C4-2B (cell line): ENCODE data around the gene KRT32.

Experiments used
- H3K27ac ChIP-seq: fragments of 450-650 bp; 2 replicates; pipeline ENCODE4 v1.5.1; 2017
- ZFX ChIP-seq: fragments of 450-650 bp; IDR thresholded peaks from 2 replicates; pipeline ENCODE4 v1.6.1; 2017
- TF ChIP-seq, protein P1 (sequence below): fragments of 450-650 bp; conservative IDR thresholded peaks from 2 replicates; pipeline ENCODE4 v1.5.1; 2017; ENCODE audit warnings: mild to moderate bottlenecking

KRT32 gene

DNA sequence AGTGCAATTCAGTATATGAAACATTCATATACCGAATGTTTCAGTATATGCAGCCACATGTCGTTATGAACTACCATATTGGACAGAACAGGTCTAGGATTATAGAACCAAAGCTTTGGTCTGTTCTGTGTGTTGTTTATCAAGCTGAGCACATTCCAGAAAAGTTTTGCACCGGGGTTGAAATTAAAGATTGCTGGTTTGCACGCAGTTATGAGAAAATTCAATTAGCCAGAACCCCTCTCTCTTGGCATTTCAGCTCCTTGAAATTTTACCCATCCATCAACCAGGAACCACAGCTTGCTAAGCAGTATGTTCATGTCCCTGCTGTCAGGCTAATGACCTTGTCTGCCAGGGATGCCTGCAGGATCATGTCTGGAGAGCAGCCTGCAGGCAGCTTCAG, 9.5 kb downstream of the KRT32 start:
- no peak overlapping the region for H3K27ac ChIP-seq
- TF ChIP-seq, protein P1, sequence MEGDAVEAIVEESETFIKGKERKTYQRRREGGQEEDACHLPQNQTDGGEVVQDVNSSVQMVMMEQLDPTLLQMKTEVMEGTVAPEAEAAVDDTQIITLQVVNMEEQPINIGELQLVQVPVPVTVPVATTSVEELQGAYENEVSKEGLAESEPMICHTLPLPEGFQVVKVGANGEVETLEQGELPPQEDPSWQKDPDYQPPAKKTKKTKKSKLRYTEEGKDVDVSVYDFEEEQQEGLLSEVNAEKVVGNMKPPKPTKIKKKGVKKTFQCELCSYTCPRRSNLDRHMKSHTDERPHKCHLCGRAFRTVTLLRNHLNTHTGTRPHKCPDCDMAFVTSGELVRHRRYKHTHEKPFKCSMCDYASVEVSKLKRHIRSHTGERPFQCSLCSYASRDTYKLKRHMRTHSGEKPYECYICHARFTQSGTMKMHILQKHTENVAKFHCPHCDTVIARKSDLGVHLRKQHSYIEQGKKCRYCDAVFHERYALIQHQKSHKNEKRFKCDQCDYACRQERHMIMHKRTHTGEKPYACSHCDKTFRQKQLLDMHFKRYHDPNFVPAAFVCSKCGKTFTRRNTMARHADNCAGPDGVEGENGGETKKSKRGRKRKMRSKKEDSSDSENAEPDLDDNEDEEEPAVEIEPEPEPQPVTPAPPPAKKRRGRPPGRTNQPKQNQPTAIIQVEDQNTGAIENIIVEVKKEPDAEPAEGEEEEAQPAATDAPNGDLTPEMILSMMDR: no peak

DNA sequence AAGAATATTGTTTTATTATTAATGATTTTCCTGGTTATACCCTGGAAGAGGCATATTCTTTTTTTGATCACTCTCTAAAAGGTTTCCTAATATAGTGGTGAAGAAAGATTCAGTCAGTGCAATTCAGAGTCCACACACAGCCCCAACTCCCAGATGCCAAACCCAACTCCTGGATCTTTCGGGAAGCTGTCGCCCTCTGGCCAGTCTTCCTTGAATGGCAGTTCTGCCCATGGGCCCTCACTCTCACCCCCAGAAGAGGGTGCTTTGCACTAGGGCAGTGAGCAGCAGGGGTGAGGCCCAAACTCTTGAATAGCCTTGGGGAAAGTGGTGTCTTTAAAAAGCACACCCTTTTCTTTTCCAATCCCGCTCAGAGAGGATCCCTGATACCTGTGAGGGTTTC, 11.0 kb downstream of the KRT32 start:
- no peak overlapping the region for H3K27ac ChIP-seq
- TF ChIP-seq, protein P1: no peak
- TF ChIP-seq ZFX: no peak

DNA sequence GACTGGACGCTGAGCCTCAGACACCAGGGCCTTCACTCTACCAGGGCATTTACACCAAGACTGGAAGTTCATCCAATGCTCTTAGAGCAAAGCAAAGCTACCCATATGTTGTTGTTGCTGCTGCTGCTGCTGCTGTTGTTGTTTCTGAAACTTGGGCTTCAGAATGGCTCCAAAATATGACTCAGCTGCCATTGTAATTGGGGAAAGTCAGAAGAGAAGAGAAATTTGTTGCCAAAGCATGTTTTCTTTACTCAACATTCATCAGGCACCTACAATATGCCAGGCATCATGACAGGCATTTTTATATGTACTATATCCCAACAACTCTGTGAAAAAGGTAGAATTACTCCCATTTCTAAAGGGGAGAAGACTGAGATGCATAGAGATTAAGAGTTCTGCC, 11.9 kb downstream of the KRT32 start:
- no peak overlapping the region for H3K27ac ChIP-seq
- TF ChIP-seq, protein P1: no peak
- no peak for TF ChIP-seq ZFX

DNA sequence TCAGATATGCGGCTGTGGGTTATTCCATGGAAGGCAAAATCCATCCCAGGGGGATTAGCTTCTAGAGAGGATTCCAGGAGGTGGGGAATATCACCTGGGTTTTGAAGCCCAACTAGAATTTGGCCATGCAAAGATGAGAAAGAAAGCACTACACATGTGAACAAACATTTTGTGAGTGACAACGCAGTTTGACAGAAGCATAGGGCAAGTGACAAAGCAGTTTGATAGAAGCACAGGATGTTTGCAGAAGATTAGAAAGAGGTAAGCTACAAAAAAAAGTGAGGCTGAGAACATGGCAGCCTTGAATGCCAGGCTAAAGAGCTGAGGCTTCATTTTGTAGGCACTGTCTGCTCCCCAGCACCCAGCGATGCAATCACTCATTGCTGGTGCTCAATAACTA, 14.1 kb downstream of the KRT32 start:
- H3K27ac ChIP-seq: no peak overlapping the region
- no peak for TF ChIP-seq ZFX
- TF ChIP-seq, protein P1: no peak

DNA sequence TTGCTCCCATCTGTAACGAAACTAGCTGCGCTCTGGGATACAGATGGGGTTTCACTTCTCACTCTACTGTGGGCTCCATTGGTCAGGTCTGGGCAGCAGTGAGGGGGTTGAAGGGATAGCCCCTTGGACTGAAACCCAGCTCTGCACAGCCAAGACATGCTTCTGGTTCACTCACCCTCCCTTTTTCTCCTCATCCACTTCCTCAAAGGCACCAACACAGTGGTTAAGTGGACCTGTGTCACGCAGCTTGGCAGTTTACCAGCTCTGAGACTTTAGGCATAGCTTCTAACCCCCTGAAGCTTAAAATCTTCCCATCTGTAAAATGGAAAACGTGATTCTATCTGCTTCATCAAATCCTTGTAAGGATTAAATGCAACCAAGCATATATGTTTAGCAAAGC, 14.9 kb downstream of the KRT32 start:
- H3K27ac ChIP-seq: no peak overlapping the region
- TF ChIP-seq, protein P1: no peak
- no peak for TF ChIP-seq ZFX

DNA sequence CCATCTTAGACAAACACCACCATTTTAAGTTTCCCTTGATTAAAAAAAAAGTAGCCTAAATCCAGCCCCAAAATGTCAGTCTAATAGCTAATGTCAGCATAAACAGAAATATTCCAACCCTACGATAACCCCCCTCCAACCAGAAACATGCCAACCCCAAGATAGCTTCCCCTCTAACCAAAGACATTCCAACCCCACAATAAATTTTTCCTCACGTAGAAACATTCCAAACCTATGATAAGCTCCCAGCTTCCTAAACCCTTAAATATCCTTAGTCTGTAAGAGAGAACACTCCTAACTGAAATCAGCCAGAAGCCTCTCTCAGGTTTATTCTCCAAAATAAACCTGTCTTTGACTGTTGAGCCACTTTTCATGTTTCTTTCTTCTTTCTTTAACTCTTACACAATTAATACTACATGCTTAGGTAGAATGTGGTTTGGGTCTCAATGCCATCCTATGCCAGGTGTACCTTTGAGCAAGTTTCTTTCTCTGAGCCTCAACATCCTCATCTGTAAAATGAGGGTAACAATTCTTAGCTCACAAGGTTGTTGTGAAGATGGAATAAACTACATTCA, 15.9 kb downstream of the KRT32 start:
- TF ChIP-seq, protein P1: no peak
- no peak for TF ChIP-seq ZFX

DNA sequence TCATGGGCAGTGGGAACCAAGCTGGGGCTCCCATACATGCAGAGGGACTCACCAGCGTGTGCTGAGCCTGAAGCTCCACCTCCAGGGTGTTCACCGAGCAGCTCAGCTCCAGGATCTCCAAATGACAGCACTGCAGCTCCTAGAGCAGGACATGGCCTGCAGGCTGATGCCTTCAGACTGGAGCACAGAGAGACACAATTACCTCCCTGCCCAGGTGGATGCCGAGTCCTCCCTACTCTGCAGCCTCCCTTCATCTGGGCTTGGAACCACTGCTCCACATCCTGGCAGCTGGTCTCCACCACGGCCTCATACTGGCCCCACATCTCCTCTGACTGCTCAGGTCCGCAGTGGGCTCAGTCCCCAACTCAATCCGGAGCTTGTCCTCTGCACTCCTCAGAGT, 18.2 kb downstream of the KRT32 start:
- no peak for TF ChIP-seq ZFX
- TF ChIP-seq, protein P1: no peak
- no peak overlapping the region for H3K27ac ChIP-seq

More for the DNA sequence above, 15.9 kb downstream of the KRT32 start:
- H3K27ac ChIP-seq: no peak overlapping the region
